SU-DHL-6 (cell line): ENCODE data around the gene CDK16.

ENCODE experiments used
- H2AFZ ChIP-seq: fragments of 200-600 bp; sonication (generic); 2 replicates; pipeline ENCODE4 v1.6.1; 2014; ENCODE audit warnings: low read depth, mild to moderate bottlenecking, moderate library complexity, mixed read lengths, antibody characterized with exemption, low read length; ENCODE audit not compliant: severe bottlenecking
- H3F3A ChIP-seq: fragments of 200-600 bp; shearing (Covaris generic); 2 replicates; pipeline ENCODE4 v1.6.0; 2016; ENCODE audit warnings: antibody characterized with exemption, mild to moderate bottlenecking; ENCODE audit not compliant: insufficient read depth
- H3K27ac ChIP-seq: fragments of 200-600 bp; sonication (generic); 2 replicates; pipeline ENCODE4 v1.5.1; 2016; ENCODE audit warnings: low read depth, mild to moderate bottlenecking, low read length, moderate library complexity, mixed read lengths
- H3K27me3 ChIP-seq: fragments of 200-600 bp; sonication (generic), shearing (Covaris generic); 2 replicates; pipeline ENCODE4 v1.6.0; 2014; ENCODE audit warnings: mild to moderate bottlenecking, low read length
- H3K36me3 ChIP-seq: fragments of 200-600 bp; sonication (generic); 2 replicates; pipeline ENCODE4 v1.6.1; 2014; ENCODE audit warnings: mild to moderate bottlenecking, low read length, mixed read lengths
- H3K4me2 ChIP-seq: fragments of 300-600, 200-600 bp; shearing (Covaris generic), sonication (generic); 2 replicates; pipeline ENCODE4 v1.6.0; 2014; ENCODE audit warnings: low read length, low read depth, mild to moderate bottlenecking; ENCODE audit not compliant: poor library complexity, severe bottlenecking
- H3K4me3 ChIP-seq: fragments of 200-600 bp; sonication (generic); 2 replicates; pipeline ENCODE4 v1.5.1; 2014; ENCODE audit warnings: antibody characterized with exemption, low read length, mild to moderate bottlenecking, mixed read lengths; ENCODE audit not compliant: insufficient read depth, poor library complexity, severe bottlenecking
- H3K79me2 ChIP-seq: fragments of 200-600 bp; sonication (generic); 2 replicates; pipeline ENCODE4 v1.6.1; 2014; ENCODE audit warnings: mild to moderate bottlenecking, low read length, moderate library complexity; ENCODE audit not compliant: insufficient read depth
- H3K9ac ChIP-seq: fragments of 200-600 bp; sonication (generic); 2 replicates; pipeline ENCODE4 v1.7.0; 2014; ENCODE audit warnings: mild to moderate bottlenecking, low read length
- H3K9me2 ChIP-seq: fragments of 200-600 bp; sonication (generic); replicated peaks from 2 replicates; pipeline ENCODE4 v1.6.1; 2014; ENCODE audit warnings: low read length; ENCODE audit not compliant: insufficient read depth
- H3K9me3 ChIP-seq: fragments of 200-600 bp; sonication (generic); 2 replicates; pipeline ENCODE4 v1.6.1; 2014; ENCODE audit warnings: low read length, mixed read lengths; ENCODE audit not compliant: insufficient read depth
- H4K20me1 ChIP-seq: fragments of 200-600 bp; sonication (generic); 2 replicates; pipeline ENCODE4 v1.6.1; 2014; ENCODE audit warnings: low read depth, mild to moderate bottlenecking, antibody characterized with exemption, low read length, moderate library complexity, mixed read lengths
- EZH2phosphoT487 ChIP-seq: fragments of 200-600 bp; sonication (generic), shearing (Covaris generic); conservative IDR thresholded peaks from 2 replicates; pipeline ENCODE4 v1.6.1; 2018; ENCODE audit warnings: mild to moderate bottlenecking, antibody characterized with exemption, low read length, moderate library complexity, mixed read lengths
- TF ChIP-seq, protein P1 (sequence below): fragments of 200-600 bp; sonication (generic); IDR thresholded peaks from one replicate; pipeline ENCODE4 v1.5.1; 2017; ENCODE audit warnings: antibody characterized with exemption, mild to moderate bottlenecking, low read length, moderate library complexity; ENCODE audit not compliant: insufficient read depth, poor library complexity, severe bottlenecking

The CDK16 gene

DNA sequence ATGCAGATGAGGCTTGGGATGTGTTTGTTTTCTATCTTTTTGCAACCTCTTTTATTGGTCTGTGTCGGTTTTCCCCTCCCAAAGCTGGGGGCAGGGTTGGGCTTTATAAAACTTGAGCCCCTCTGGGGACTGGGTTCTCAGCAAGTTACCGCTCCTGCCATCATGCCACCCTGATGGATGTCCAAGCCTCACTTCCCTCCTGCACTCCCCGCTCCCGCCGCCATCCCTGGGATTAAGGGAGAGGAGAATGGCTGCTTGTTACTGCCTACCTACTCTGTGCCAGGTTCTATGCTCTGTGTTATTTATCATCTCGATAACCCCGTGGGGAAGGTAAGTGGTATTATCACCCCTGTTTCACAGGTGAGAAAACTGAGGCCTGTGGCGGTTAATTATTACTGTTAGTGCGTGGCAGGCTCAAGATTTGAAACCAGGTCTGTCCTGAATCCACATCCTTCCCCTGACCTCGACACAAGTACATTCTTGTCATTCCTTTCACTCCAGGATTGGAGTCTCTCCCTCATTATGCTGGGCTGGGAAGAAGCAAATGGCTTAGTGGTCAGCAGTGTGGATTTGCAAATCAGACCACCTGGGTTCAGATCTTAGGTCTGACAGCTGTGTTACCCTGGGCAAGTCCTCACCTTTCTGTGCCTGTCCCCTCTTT, 20.3 kb upstream of the CDK16 start:
- Histone ChIP-seq H3K79me2 (peaks cover 49% of the 10 kb centered on the region), H3K4me2 (no peak overlapping the region), H3F3A (peaks cover 3% of the 10 kb centered on the region; the same call in 1 of the 2 replicates), H3K9ac (no peak overlapping the region), H3K27me3 (no peaks in the 10 kb centered on the region), H3K9me2 (no peaks in the 10 kb centered on the region), H3K27ac (no peak overlapping the region), H3K36me3 (no peaks in the 10 kb centered on the region), H2AFZ (no peak overlapping the region), H3K4me3 (no peak overlapping the region), H3K9me3 (no peaks in the 10 kb centered on the region), H4K20me1 (no peaks in the 10 kb centered on the region)
- TF ChIP-seq, protein P1, sequence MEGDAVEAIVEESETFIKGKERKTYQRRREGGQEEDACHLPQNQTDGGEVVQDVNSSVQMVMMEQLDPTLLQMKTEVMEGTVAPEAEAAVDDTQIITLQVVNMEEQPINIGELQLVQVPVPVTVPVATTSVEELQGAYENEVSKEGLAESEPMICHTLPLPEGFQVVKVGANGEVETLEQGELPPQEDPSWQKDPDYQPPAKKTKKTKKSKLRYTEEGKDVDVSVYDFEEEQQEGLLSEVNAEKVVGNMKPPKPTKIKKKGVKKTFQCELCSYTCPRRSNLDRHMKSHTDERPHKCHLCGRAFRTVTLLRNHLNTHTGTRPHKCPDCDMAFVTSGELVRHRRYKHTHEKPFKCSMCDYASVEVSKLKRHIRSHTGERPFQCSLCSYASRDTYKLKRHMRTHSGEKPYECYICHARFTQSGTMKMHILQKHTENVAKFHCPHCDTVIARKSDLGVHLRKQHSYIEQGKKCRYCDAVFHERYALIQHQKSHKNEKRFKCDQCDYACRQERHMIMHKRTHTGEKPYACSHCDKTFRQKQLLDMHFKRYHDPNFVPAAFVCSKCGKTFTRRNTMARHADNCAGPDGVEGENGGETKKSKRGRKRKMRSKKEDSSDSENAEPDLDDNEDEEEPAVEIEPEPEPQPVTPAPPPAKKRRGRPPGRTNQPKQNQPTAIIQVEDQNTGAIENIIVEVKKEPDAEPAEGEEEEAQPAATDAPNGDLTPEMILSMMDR: no peak
- TF ChIP-seq EZH2phosphoT487: no peak

DNA sequence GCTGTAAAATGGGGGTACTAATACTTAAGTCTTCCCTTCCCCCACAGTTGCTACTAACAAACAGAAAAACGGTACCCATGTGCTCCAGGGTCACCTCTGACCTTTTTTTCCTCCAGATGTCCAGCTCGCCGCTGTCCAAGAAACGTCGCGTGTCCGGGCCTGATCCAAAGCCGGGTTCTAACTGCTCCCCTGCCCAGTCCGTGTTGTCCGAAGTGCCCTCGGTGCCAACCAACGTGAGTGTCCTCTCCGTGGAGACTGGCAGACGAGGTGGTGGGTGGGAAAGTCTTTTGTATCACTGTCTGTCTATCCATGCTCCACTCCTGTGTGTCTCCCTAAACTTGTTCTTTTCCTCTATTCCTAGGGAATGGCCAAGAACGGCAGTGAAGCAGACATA, 19.8 kb upstream of the CDK16 start:
- Histone ChIP-seq H3K9ac (no peak overlapping the region), H3K79me2 (peaks cover 49% of the 10 kb centered on the region)
- TF ChIP-seq, protein P1: no peak
- TF ChIP-seq EZH2phosphoT487: no peak

DNA sequence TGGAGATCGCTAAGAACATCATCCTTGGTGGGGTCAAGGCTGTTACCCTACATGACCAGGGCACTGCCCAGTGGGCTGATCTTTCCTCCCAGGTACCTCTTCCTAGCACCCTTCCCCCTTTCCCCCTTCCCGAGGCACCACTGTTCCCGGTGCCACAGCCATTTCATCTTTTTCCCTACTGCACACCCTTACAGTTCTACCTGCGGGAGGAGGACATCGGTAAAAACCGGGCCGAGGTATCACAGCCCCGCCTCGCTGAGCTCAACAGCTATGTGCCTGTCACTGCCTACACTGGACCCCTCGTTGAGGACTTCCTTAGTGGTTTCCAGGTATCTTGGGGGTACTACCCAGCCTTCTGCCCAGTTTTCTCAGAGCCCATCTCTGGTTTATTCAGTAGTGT, 19.2 kb upstream of the CDK16 start:
- Histone ChIP-seq H3K4me2 (no peak overlapping the region), H3K9ac (no peak overlapping the region), H3K9me2 (no peaks in the 10 kb centered on the region), H3K79me2 (peaks cover 43% of the 10 kb centered on the region), H3K27me3 (no peaks in the 10 kb centered on the region), H2AFZ (no peak overlapping the region), H4K20me1 (no peaks in the 10 kb centered on the region), H3K4me3 (no peak overlapping the region), H3F3A (no peaks in the 10 kb centered on the region), H3K27ac (no peak overlapping the region), H3K9me3 (no peaks in the 10 kb centered on the region), H3K36me3 (no peaks in the 10 kb centered on the region)
- TF ChIP-seq, protein P1: no peak
- TF ChIP-seq EZH2phosphoT487: no peak

More for the DNA sequence above, 19.8 kb upstream of the CDK16 start:
- no peaks in the 10 kb centered on the region for H4K20me1 ChIP-seq
- H3K9me3 ChIP-seq: no peaks in the 10 kb centered on the region
- H3K27me3 ChIP-seq: no peaks in the 10 kb centered on the region
- H3K4me2 ChIP-seq: no peak overlapping the region
- no peaks in the 10 kb centered on the region for H3F3A ChIP-seq
- no peaks in the 10 kb centered on the region for H3K9me2 ChIP-seq
- no peak overlapping the region for H2AFZ ChIP-seq
- no peaks in the 10 kb centered on the region for H3K36me3 ChIP-seq
- H3K27ac ChIP-seq: no peak overlapping the region
- no peak overlapping the region for H3K4me3 ChIP-seq
